BJ (cell line): ENCODE measurements around the gene FCRL5. TPM values are rescaled to one million over a fixed set of nuclear protein-coding genes. Genes with fewer than 3 reads are reported as not detected.

ENCODE experiments used
- CTCF ChIA-PET: fragments of 350-600 bp; formaldehyde crosslinking; extraction: SDS; loops from one replicate; lab custom pipeline; 2021; ENCODE audit warnings: antibody characterized with exemption, inconsistent platforms; lab: Yijun Ruan, JAX
- POLR2A ChIA-PET: fragments of 300-600 bp; sonication (Branson Sonifier 250); formaldehyde crosslinking; extraction: SDS; loops from one replicate; lab custom pipeline; 2021; ENCODE audit warnings: antibody characterized with exemption; lab: Charles Lee
- DNase-seq: peaks from one replicate; pipeline ENCODE4 v3.0.0-alpha.2; 2011; ENCODE audit warnings: low read depth
- H3K27me3 ChIP-seq: 2 replicates; pipeline ENCODE4 v1.6.0; 2011; ENCODE audit warnings: low read length; ENCODE audit not compliant: control insufficient read depth, insufficient read depth
- H3K36me3 ChIP-seq: 2 replicates; pipeline ENCODE4 v1.5.1; 2011; ENCODE audit warnings: low read length; ENCODE audit not compliant: control insufficient read depth, insufficient read depth
- H3K4me3 ChIP-seq: 2 replicates; pipeline ENCODE4 v1.5.1; 2011; ENCODE audit warnings: low read depth, mild to moderate bottlenecking, control low read depth, low read length
- polyA plus RNA-seq: library from polyadenylated mRNA; depleted of rRNA; stranded (reverse); fragments of >200 nt; gene quantifications from 2 replicates; pipeline ENCODE4 v1.2.3, GENCODE V29; 2011; rRNA removed
- TF ChIP-seq, protein P1 (sequence below): IDR thresholded peaks from 2 replicates; pipeline ENCODE4 v1.5.1; 2011; ENCODE audit warnings: low read depth, mild to moderate bottlenecking, control low read depth, inconsistent platforms, low read length, moderate library complexity; ENCODE audit not compliant: insufficient read depth

FCRL5 gene
- polyA plus RNA-seq, 1 experiment = not detected

DNA sequence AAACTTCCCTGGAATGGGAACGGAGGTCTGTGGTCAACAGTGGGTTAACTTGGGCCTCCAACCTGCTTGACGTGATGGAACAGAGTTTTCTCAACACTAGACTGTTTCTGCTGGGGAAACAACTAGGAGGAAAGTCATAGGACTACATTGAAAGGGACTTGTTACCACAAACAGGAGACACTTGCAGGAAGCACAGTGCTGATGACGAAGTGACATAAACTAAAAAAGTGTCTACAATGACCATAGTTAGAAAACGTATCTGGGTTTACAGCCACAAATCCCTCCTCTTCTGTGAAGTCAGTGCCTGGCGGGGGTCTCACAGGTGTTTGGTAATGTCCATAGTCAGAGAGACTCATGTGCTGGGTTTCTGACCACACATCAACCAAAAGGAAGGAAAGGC is 86.3 kb downstream of the FCRL5 start:
- H3K36me3 ChIP-seq = no peaks in the 10 kb centered on the region
- DNase-seq = no peak
- CTCF ChIA-PET = no interaction called here
- H3K27me3 ChIP-seq = no peaks in the 10 kb centered on the region
- TF ChIP-seq, protein P1, sequence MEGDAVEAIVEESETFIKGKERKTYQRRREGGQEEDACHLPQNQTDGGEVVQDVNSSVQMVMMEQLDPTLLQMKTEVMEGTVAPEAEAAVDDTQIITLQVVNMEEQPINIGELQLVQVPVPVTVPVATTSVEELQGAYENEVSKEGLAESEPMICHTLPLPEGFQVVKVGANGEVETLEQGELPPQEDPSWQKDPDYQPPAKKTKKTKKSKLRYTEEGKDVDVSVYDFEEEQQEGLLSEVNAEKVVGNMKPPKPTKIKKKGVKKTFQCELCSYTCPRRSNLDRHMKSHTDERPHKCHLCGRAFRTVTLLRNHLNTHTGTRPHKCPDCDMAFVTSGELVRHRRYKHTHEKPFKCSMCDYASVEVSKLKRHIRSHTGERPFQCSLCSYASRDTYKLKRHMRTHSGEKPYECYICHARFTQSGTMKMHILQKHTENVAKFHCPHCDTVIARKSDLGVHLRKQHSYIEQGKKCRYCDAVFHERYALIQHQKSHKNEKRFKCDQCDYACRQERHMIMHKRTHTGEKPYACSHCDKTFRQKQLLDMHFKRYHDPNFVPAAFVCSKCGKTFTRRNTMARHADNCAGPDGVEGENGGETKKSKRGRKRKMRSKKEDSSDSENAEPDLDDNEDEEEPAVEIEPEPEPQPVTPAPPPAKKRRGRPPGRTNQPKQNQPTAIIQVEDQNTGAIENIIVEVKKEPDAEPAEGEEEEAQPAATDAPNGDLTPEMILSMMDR = no peak
- POLR2A ChIA-PET = no interaction called here
- H3K4me3 ChIP-seq = no peak overlapping the region

Other genes starting within 250 kb of the FCRL5 start
- not detected in 2 replicates for gene FCRL4, start 45.6 kb upstream of the FCRL5 start, polyA plus RNA-seq
- gene FCRL3, start 148.3 kb upstream of the FCRL5 start, polyA plus RNA-seq = not detected in 2 replicates
- gene FCRL2, start 224.6 kb upstream of the FCRL5 start, polyA plus RNA-seq = not detected in 2 replicates